ES-I3 (cell line): Measurements from ENCODE around the gene COQ9.
"Not testable (repeated sequence)": the region's sequence is repeated elsewhere in the genome, so short reads cannot be mapped to it uniquely, and the experiment has no call there.

Source experiments
- H3K36me3 ChIP-seq: 2 replicates; pipeline ENCODE4 v1.6.1; 2013; ENCODE audit warnings: mild to moderate bottlenecking, low read length, control low read depth, moderate library complexity; ENCODE audit not compliant: insufficient read depth
- H3K4me1 ChIP-seq: 2 replicates; pipeline ENCODE4 v1.6.1; 2013; ENCODE audit warnings: mild to moderate bottlenecking, control low read depth, low read length; ENCODE audit not compliant: insufficient read depth
- H3K9ac ChIP-seq: 2 replicates; pipeline ENCODE4 v1.6.1; 2013; ENCODE audit warnings: low read depth, mild to moderate bottlenecking, low read length, moderate library complexity
- H3K9me3 ChIP-seq: 2 replicates; pipeline ENCODE4 v1.6.1; 2013; ENCODE audit warnings: mild to moderate bottlenecking, low read length, moderate library complexity; ENCODE audit not compliant: control insufficient read depth, insufficient read depth

The COQ9 gene

GRCh38 chr16:57482845-57483545 is 35.7 kb downstream of the COQ9 start:
- H3K36me3 ChIP-seq = no peaks in the 10 kb centered on the region
- no peaks in the 10 kb centered on the region for H3K9me3 ChIP-seq
- H3K9ac ChIP-seq = no peak overlapping the region
- peaks cover 6% of the 10 kb centered on the region; the same call in 1 of the 2 replicates for H3K4me1 ChIP-seq

- H3K4me1 ChIP-seq = peaks cover 6% of the 10 kb centered on the region; the same call in 1 of the 2 replicates
- H3K36me3 ChIP-seq = no peaks in the 10 kb centered on the region
- no peak overlapping the region for H3K9ac ChIP-seq
- H3K9me3 ChIP-seq = no peaks in the 10 kb centered on the region
These were observed 36.6 kb downstream of the COQ9 start for GRCh38 chr16:57483725-57484514.

- H3K9me3 ChIP-seq = no peaks in the 10 kb centered on the region
- no peak overlapping the region for H3K9ac ChIP-seq
- peaks cover 6% of the 10 kb centered on the region; the same call in 1 of the 2 replicates for H3K4me1 ChIP-seq
- no peaks in the 10 kb centered on the region for H3K36me3 ChIP-seq
These were observed 37.3 kb downstream of the COQ9 start for GRCh38 chr16:57484515-57485005.

- no peaks in the 10 kb centered on the region for H3K36me3 ChIP-seq
- peak overlapping the region; percentile 79; the same call in 1 of the 2 replicates for H3K9ac ChIP-seq
- no peaks in the 10 kb centered on the region for H3K9me3 ChIP-seq
- peaks cover 6% of the 10 kb centered on the region; the same call in 1 of the 2 replicates for H3K4me1 ChIP-seq
These were observed 38.0 kb downstream of the COQ9 start for GRCh38 chr16:57485091-57485915.

- H3K4me1 ChIP-seq = peaks cover 6% of the 10 kb centered on the region; the same call in 1 of the 2 replicates
- H3K36me3 ChIP-seq = no peaks in the 10 kb centered on the region
- H3K9ac ChIP-seq = peak within 1 kb of the TSS; percentile 79
- H3K9me3 ChIP-seq = no peaks in the 10 kb centered on the region
These were observed 38.9 kb downstream of the COQ9 start, which contains the start of gene DOK4 for GRCh38 chr16:57485916-57486857. TSS of gene DOK4 (minus strand) at chr16:57486493. CDS start at chr16:57479507, 6,986 bp downstream.

- H3K36me3 ChIP-seq = no peaks in the 10 kb centered on the region
- no peaks in the 10 kb centered on the region for H3K9me3 ChIP-seq
- H3K4me1 ChIP-seq = peaks cover 6% of the 10 kb centered on the region; the same call in 1 of the 2 replicates
- no peak overlapping the region for H3K9ac ChIP-seq
These were observed 39.9 kb downstream of the COQ9 start for GRCh38 chr16:57486858-57487834.

GRCh38 chr16:57489229-57489628 is 42.0 kb downstream of the COQ9 start:
- Histone ChIP-seq H3K9me3 (no peaks in the 10 kb centered on the region), H3K4me1 (peaks cover 6% of the 10 kb centered on the region; the same call in 1 of the 2 replicates), H3K9ac (no peak overlapping the region), H3K36me3 (no peaks in the 10 kb centered on the region)

GRCh38 chr16:57493767-57494166 is 46.5 kb downstream of the COQ9 start:
- H3K9me3 ChIP-seq = no peaks in the 10 kb centered on the region
- H3K36me3 ChIP-seq = no peaks in the 10 kb centered on the region
- H3K4me1 ChIP-seq = no peaks in the 10 kb centered on the region
- no peak overlapping the region for H3K9ac ChIP-seq

GRCh38 chr16:57497121-57497520 is 49.8 kb downstream of the COQ9 start:
- Histone ChIP-seq H3K36me3 (no peaks in the 10 kb centered on the region), H3K9ac (no peak overlapping the region), H3K4me1 (no peaks in the 10 kb centered on the region; the same call in 1 of the 2 replicates), H3K9me3 (no peaks in the 10 kb centered on the region)

GRCh38 chr16:57498031-57498430 is 50.8 kb downstream of the COQ9 start:
- Histone ChIP-seq H3K9me3 (no peaks in the 10 kb centered on the region), H3K9ac (no peak overlapping the region), H3K4me1 (no peaks in the 10 kb centered on the region; the same call in 1 of the 2 replicates), H3K36me3 (no peaks in the 10 kb centered on the region)

GRCh38 chr16:57499941-57500340 is 52.7 kb downstream of the COQ9 start:
- H3K9ac ChIP-seq, H3K9me3 ChIP-seq, H3K36me3 ChIP-seq, H3K4me1 ChIP-seq: not testable (repeated sequence)

GRCh38 chr16:57500578-57501111 is 53.4 kb downstream of the COQ9 start:
- H3K9ac ChIP-seq = no peak overlapping the region
- H3K4me1 ChIP-seq = no peaks in the 10 kb centered on the region; the same call in 1 of the 2 replicates
- no peaks in the 10 kb centered on the region for H3K36me3 ChIP-seq
- no peaks in the 10 kb centered on the region for H3K9me3 ChIP-seq
